HG03108 (cell line): ENCODE data around the gene MRTFA.
"Not testable (repeated sequence)": the region's sequence is repeated elsewhere in the genome, so short reads cannot be mapped to it uniquely, and the experiment has no call there.

Source experiments
- ATAC-seq: cut with Tn5 transposase; IDR thresholded peaks from one replicate; pipeline ENCODE4 v1.9.1; 2021; ENCODE audit warnings: moderate library complexity; ENCODE audit not compliant: unreplicated experiment

Gene MRTFA

GRCh38 chr22:40403651-40404050, 232.9 kb downstream of the MRTFA start:
- no peak for ATAC-seq

GRCh38 chr22:40403141-40403540, 233.4 kb downstream of the MRTFA start:
- ATAC-seq, result no peak

- ATAC-seq, result no peak
These were observed 234.5 kb downstream of the MRTFA start for GRCh38 chr22:40401981-40402406.

- no peak for ATAC-seq
These were observed 235.0 kb downstream of the MRTFA start for GRCh38 chr22:40401532-40401931.

- no peak for ATAC-seq
These were observed 236.4 kb downstream of the MRTFA start for GRCh38 chr22:40400159-40400558.

- ATAC-seq, result no peak
These were observed 236.9 kb downstream of the MRTFA start for GRCh38 chr22:40399621-40400020.

GRCh38 chr22:40397396-40397795, 239.1 kb downstream of the MRTFA start:
- no peak for ATAC-seq

- ATAC-seq, result no peak
These were observed 239.6 kb downstream of the MRTFA start for GRCh38 chr22:40396882-40397281.

- no peak for ATAC-seq
These were observed 240.9 kb downstream of the MRTFA start for GRCh38 chr22:40395607-40396006.

- no peak for ATAC-seq
These were observed 241.9 kb downstream of the MRTFA start for GRCh38 chr22:40394607-40395006.

- ATAC-seq, result no peak
These were observed 243.9 kb downstream of the MRTFA start for GRCh38 chr22:40392618-40393017.

- no peak for ATAC-seq
These were observed 245.1 kb downstream of the MRTFA start for GRCh38 chr22:40391417-40391816.

- ATAC-seq, result no peak
These were observed 248.3 kb downstream of the MRTFA start for GRCh38 chr22:40388231-40388630.

- no peak for ATAC-seq
These were observed 248.8 kb downstream of the MRTFA start for GRCh38 chr22:40387746-40388145.

- ATAC-seq, result no peak
These were observed 251.3 kb downstream of the MRTFA start for GRCh38 chr22:40385036-40385782.

- ATAC-seq, result no peak
These were observed 252.6 kb downstream of the MRTFA start for GRCh38 chr22:40383905-40384304.

- ATAC-seq, result no peak
These were observed 255.1 kb downstream of the MRTFA start for GRCh38 chr22:40381461-40381860.

GRCh38 chr22:40378448-40378847, 258.1 kb downstream of the MRTFA start:
- ATAC-seq, result not testable (repeated sequence)

- no peak for ATAC-seq
These were observed 258.6 kb downstream of the MRTFA start for GRCh38 chr22:40377931-40378330.

- ATAC-seq, result no peak
These were observed 260.4 kb downstream of the MRTFA start for GRCh38 chr22:40376149-40376548.

- ATAC-seq, result no peak
These were observed 262.0 kb downstream of the MRTFA start for GRCh38 chr22:40374567-40374966.

- ATAC-seq, result no peak
These were observed 267.7 kb downstream of the MRTFA start for GRCh38 chr22:40368836-40369235.

- ATAC-seq, result no peak
These were observed 268.5 kb downstream of the MRTFA start for GRCh38 chr22:40368016-40368415.
